ENCODE results near the gene MMP21.

The MMP21 gene

GRCh38 chr10:125775491-125776106 is at the start of gene MMP21:
TSS of gene MMP21 (minus strand) at chr10:125775821. CDS start at chr10:125775821, 0 bp downstream.
- no peak for DNase-seq

GRCh38 chr10:125824736-125825135 is 49.1 kb upstream of the MMP21 start:
- no peak for DNase-seq

GRCh38 chr10:125823663-125824251 is 48.1 kb upstream of the MMP21 start:
- DNase-seq = no peak

- peak; percentile 68 to 85 for DNase-seq
These were observed 47.4 kb upstream of the MMP21 start, which contains the start of the genes BCCIP and UROS for GRCh38 chr10:125822878-125823662. TSS of gene BCCIP (plus strand) at chr10:125823546. CDS start at chr10:125823558, 12 bp downstream. TSS of gene UROS (minus strand) at chr10:125823258. CDS start at chr10:125816499, 6,759 bp downstream.

- no peak for DNase-seq
These were observed 45.1 kb upstream of the MMP21 start for GRCh38 chr10:125820701-125821100.

GRCh38 chr10:125817337-125817946 is 41.8 kb upstream of the MMP21 start:
- no peak for DNase-seq

- DNase-seq = no peak
These were observed 40.9 kb upstream of the MMP21 start for GRCh38 chr10:125816548-125816947.

- no peak for DNase-seq
These were observed 40.1 kb upstream of the MMP21 start for GRCh38 chr10:125815764-125816163.

GRCh38 chr10:125812128-125812750 is 36.6 kb upstream of the MMP21 start:
- DNase-seq = no peak

- DNase-seq = no peak
These were observed 35.6 kb upstream of the MMP21 start for GRCh38 chr10:125811251-125811650.

- no peak for DNase-seq
These were observed 32.4 kb upstream of the MMP21 start for GRCh38 chr10:125808047-125808446.

GRCh38 chr10:125802739-125803138 is 27.1 kb upstream of the MMP21 start:
- DNase-seq = no peak

GRCh38 chr10:125802131-125802530 is 26.5 kb upstream of the MMP21 start:
- no peak for DNase-seq

GRCh38 chr10:125801574-125801973 is 26.0 kb upstream of the MMP21 start:
- no peak for DNase-seq

- no peak for DNase-seq
These were observed 24.0 kb upstream of the MMP21 start for GRCh38 chr10:125799451-125800182.

GRCh38 chr10:125797994-125798662 is 22.5 kb upstream of the MMP21 start:
- DNase-seq = no peak

- no peak for DNase-seq
These were observed 21.8 kb upstream of the MMP21 start for GRCh38 chr10:125797424-125797823.

GRCh38 chr10:125795637-125796190 is 20.1 kb upstream of the MMP21 start:
- no peak for DNase-seq

- no peak for DNase-seq
These were observed 19.5 kb upstream of the MMP21 start for GRCh38 chr10:125795128-125795527.

- no peak for DNase-seq
These were observed 17.0 kb upstream of the MMP21 start for GRCh38 chr10:125792342-125793300.

Measured in NCI-H446 (cell line).